Psoas muscle (tissue), 8 donors: ENCODE data around the gene NEK2. TPM values are rescaled to one million over a fixed set of nuclear protein-coding genes. Genes with fewer than 3 reads are reported as not detected.
"Not testable (repeated sequence)": the region's sequence is repeated elsewhere in the genome, so short reads cannot be mapped to it uniquely, and the experiment has no call there.

Experiments used
- ATAC-seq, 4 donors: fragments of 200-7000 bp; cut with Tn5 transposase; one replicate each; pipeline ENCODE4 v1.9.1; 2020; ENCODE audit warnings: moderate library complexity in 3 of 4, mild to moderate bottlenecking in 2 of 4
- DNase-seq, 2 donors: peaks; one replicate each; pipeline ENCODE4 v3.0.0-alpha.2; 2020
- H3K27ac ChIP-seq: fragments of 200-600 bp; one replicate; pipeline ENCODE4 v1.8.0; 2022
- H3K27me3 ChIP-seq, 3 donors: fragments of 200-600 bp in 1 of 3; one replicate each; pipeline versions ENCODE4 v1.6.1 to v1.8.0; 2013 to 2022; ENCODE audit warnings: low read length in 2 of 3, mild to moderate bottlenecking in 2 of 3, moderate library complexity in 1 of 3; ENCODE audit not compliant: insufficient read depth in 3 of 3
- H3K36me3 ChIP-seq, 2 donors: fragments of 200-600 bp in 1 of 2; one replicate each; pipeline versions ENCODE4 v1.6.1 to v1.8.0; 2013 to 2022; ENCODE audit warnings: low read depth in 1 of 2, mild to moderate bottlenecking in 1 of 2, moderate library complexity in 1 of 2; ENCODE audit not compliant: insufficient read depth in 1 of 2
- H3K4me1 ChIP-seq: fragments of 200-600 bp; one replicate; pipeline ENCODE4 v1.8.0; 2022
- H3K4me3 ChIP-seq: fragments of 200-600 bp; one replicate; pipeline ENCODE4 v1.8.0; 2022; ENCODE audit warnings: mild to moderate bottlenecking
- H3K9me3 ChIP-seq: fragments of 200-600 bp; one replicate; pipeline ENCODE4 v1.8.0; 2022
- WGBS, 3 donors: extraction: QIAGEN DNeasy Blood & Tissue Kit; methylation state at CpG; one replicate each; pipeline versions ENCODE4 v1.1.6 to v1.1.7; 2013; 5-methylcytosine and 5-hydroxymethylcytosine counted together
- intact Hi-C, 2 donors: fragments of 100-400 bp; cut with DNase I; formaldehyde crosslinking; loops; one replicate each; pipeline versions ENCODE4 v1.11.0 to v1.14.2; 2022
- polyA plus RNA-seq, 3 donors: library from polyadenylated mRNA; stranded (reverse); fragments of 200-250 nt; gene quantifications; one replicate each; pipeline ENCODE4 v1.2.3, GENCODE V29; 2013
- total RNA-seq, 4 donors: library from RNA; stranded (reverse); fragmentation: NEBNext Ultra II Directional in 2 of 4; extraction: Animal tissue kit (Norgen Biotek cat#: 25700) in 2 of 4; gene quantifications; one replicate each; pipeline versions ENCODE4 v1.2.1 to v1.2.4, GENCODE V29; 2021 to 2023
- TF ChIP-seq, protein P1 (sequence below): fragments of 200-600 bp; IDR thresholded peaks from one replicate; pipeline ENCODE4 v1.8.0; 2022; ENCODE audit warnings: antibody characterized with exemption
- donor health status: healthy with polysubstance abuse.
- donor health status: DM: no; HTN: no; CAD: no; lungs with moderate emphysema.
- donor health status: Bipolar disorder and iron deficiency.
- donor health status: healthy.
- donor health status: DM: yes; HTN: yes; CAD: no.
- donor health status: DM: no; HTN: no; CAD: no.
- donor health status: DM: no; HTN: no; CAD: no.
- donor health status: DM: yes; HTN: yes; CAD: no.

The NEK2 gene
- total and polyA plus RNA-seq, 7 donors, result 0.03 to 0.04 TPM; not detected in 5

- H3K27me3 ChIP-seq, result no peaks in the 10 kb centered on the region
- intact Hi-C loops, result loop anchor here in 1 of 2 donors (5.0 kb wide), 1 partner anchor 135 kb away; the partner anchor contains the start of gene LPGAT1
- H3K36me3 ChIP-seq, result no peaks in the 10 kb centered on the region
- no peaks in the 10 kb centered on the region for H3K9me3 ChIP-seq
- H3K4me1 ChIP-seq, result no peaks in the 10 kb centered on the region
- ATAC-seq, result no peak
- H3K4me3 ChIP-seq, result no peak overlapping the region
- no peak overlapping the region for H3K27ac ChIP-seq
- TF ChIP-seq, protein P1, sequence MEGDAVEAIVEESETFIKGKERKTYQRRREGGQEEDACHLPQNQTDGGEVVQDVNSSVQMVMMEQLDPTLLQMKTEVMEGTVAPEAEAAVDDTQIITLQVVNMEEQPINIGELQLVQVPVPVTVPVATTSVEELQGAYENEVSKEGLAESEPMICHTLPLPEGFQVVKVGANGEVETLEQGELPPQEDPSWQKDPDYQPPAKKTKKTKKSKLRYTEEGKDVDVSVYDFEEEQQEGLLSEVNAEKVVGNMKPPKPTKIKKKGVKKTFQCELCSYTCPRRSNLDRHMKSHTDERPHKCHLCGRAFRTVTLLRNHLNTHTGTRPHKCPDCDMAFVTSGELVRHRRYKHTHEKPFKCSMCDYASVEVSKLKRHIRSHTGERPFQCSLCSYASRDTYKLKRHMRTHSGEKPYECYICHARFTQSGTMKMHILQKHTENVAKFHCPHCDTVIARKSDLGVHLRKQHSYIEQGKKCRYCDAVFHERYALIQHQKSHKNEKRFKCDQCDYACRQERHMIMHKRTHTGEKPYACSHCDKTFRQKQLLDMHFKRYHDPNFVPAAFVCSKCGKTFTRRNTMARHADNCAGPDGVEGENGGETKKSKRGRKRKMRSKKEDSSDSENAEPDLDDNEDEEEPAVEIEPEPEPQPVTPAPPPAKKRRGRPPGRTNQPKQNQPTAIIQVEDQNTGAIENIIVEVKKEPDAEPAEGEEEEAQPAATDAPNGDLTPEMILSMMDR, result no peak
- 51 to 63% (median 60%) methylated on average over 1 of the region's 1 CpG for WGBS, 3 donors
- no peak for DNase-seq
These were observed 21.9 kb upstream of the NEK2 start for GRCh38 chr1:211697356-211697755.

- TF ChIP-seq, protein P1, result no peak
These were observed 19.9 kb upstream of the NEK2 start for GRCh38 chr1:211695135-211695816.

GRCh38 chr1:211693911-211694310, 18.5 kb upstream of the NEK2 start:
- WGBS, 3 donors, result 85 to 96% (median 94%) methylated on average over 5 of the region's 5 CpGs
- DNase-seq, H3K4me1 ChIP-seq, H3K27ac ChIP-seq, intact Hi-C loops, H3K4me3 ChIP-seq, H3K27me3 ChIP-seq, ATAC-seq, H3K9me3 ChIP-seq, H3K36me3 ChIP-seq: not testable (repeated sequence)

More at GRCh38 chr1:211695135-211695816, 19.9 kb upstream of the NEK2 start:
- no peaks in the 10 kb centered on the region for H3K27me3 ChIP-seq
- DNase-seq (no peak), ATAC-seq (no peak)
- H3K36me3 ChIP-seq, result no peaks in the 10 kb centered on the region
- no peaks in the 10 kb centered on the region for H3K9me3 ChIP-seq
- 84 to 90% (median 86%) methylated on average over 10 of the region's 10 CpGs for WGBS, 3 donors
- intact Hi-C loops, result loop anchor here in 1 of 2 donors (5.0 kb wide), 1 partner anchor 137 kb away; the partner anchor contains the start of gene LPGAT1
- H3K27ac ChIP-seq, result no peak overlapping the region
- no peaks in the 10 kb centered on the region for H3K4me1 ChIP-seq
- no peak overlapping the region for H3K4me3 ChIP-seq

DNA sequence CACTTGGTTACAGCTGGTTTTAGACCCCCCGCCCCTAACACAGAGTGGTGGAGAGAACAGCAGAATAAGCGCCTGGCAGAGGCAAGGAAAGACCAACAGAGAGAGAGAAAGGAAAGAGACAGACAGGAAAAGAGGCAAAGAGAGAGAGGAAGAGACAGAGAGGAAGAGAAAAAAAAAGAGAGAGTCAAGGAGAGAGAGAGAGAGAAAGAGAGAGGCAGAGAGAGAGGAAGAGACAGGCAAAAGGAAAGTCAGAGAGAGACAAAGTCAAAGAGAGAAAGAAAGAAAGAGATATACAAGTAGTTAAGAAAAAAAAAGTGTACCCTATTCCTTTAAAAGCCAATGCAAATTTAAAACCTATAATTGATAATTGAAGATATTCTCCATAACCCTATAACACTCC, 13.0 kb upstream of the NEK2 start:
- H3K27ac ChIP-seq, result no peak overlapping the region
- H3K36me3 ChIP-seq, result no peaks in the 10 kb centered on the region
- no peak for ATAC-seq
- no peak overlapping the region for H3K4me3 ChIP-seq
- TF ChIP-seq, protein P1, result no peak
- intact Hi-C loops, result loop anchor here in 1 of 2 donors (10.0 kb wide), 1 partner anchor 256 kb away; no protein-coding TSS in a partner anchor
- H3K27me3 ChIP-seq, result no peaks in the 10 kb centered on the region
- 94 to 95% (median 95%) methylated on average over 2 of the region's 2 CpGs for WGBS, 3 donors
- no peak for DNase-seq
- no peaks in the 10 kb centered on the region for H3K4me1 ChIP-seq
- no peaks in the 10 kb centered on the region for H3K9me3 ChIP-seq

DNA sequence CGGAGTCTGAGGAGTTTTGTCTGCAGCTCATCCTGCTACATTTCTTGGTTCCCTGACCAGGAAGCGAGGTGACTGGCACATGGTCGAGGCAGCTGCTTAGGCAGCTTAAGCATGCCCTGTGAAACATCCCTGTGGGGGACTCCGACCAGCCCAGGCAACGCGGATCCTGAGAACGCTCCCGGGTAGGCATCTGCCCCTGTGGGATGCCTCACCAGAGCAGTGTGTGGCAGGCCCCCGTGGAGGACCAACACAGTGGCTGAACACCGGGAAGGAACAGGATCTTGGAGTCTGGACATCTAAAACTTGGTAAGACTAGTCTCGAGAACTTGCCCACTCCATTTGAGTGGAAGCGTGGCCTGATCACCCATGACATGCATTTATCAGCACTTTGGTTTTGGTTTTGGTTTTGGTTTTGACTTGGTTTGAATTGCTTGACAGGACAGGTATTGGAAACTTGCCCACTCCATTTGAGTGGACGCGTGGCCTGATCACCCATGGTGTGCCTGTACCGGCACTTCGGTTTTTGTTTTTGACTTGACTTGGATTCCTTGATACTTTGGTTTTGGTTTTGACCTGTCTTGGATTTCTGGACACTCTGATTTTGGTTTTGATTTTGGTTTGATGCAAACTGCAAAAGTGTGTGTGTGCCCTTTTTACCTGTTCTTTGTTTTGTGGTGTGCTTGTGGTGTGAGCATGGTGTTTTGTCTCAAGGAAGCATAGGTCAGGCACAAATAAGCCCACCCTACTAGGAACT, 12.2 kb upstream of the NEK2 start:
- Histone ChIP-seq H3K4me3 (no peak overlapping the region), H3K27me3 (no peaks in the 10 kb centered on the region), H3K36me3 (no peaks in the 10 kb centered on the region), H3K27ac (no peak overlapping the region), H3K9me3 (no peaks in the 10 kb centered on the region), H3K4me1 (no peaks in the 10 kb centered on the region)
- WGBS, 3 donors, result 77 to 86% (median 78%) methylated on average over 16 of the region's 16 CpGs
- ATAC-seq (no peak), DNase-seq (no peak)
- TF ChIP-seq, protein P1, result no peak
- intact Hi-C loops, result loop anchor here in 1 of 2 donors (10.0 kb wide), 1 partner anchor 257 kb away; no protein-coding TSS in a partner anchor
